Neural cell (in vitro differentiated cells): ENCODE results near the gene SLC26A4. TPM values are rescaled to one million over a fixed set of nuclear protein-coding genes. Genes with fewer than 3 reads are reported as not detected.

Source experiments
- H2AFZ ChIP-seq: fragments of 200-600, 300-800 bp; sonication (generic), shearing (Covaris generic); 2 replicates; pipeline ENCODE4 v1.6.0; 2014; ENCODE audit warnings: low read depth, mild to moderate bottlenecking, antibody characterized with exemption, low read length, moderate library complexity
- H3F3A ChIP-seq: fragments of 200-600 bp; shearing (Covaris generic); 2 replicates; pipeline ENCODE4 v1.6.1; 2016; ENCODE audit warnings: mild to moderate bottlenecking, moderate library complexity, mixed read lengths, antibody characterized with exemption, low read length; ENCODE audit not compliant: insufficient read depth, poor library complexity, severe bottlenecking
- H3K27ac ChIP-seq: fragments of 200-600, 300-800 bp; sonication (generic), shearing (Covaris generic); 2 replicates; pipeline ENCODE4 v1.5.1; 2014; ENCODE audit warnings: mild to moderate bottlenecking, low read length, moderate library complexity
- H3K27me3 ChIP-seq: fragments of 300-800, 200-600 bp; sonication (generic), shearing (Covaris generic); 2 replicates; pipeline ENCODE4 v1.6.0; 2014; ENCODE audit warnings: mild to moderate bottlenecking, low read depth, low read length, moderate library complexity; ENCODE audit not compliant: insufficient read depth
- H3K36me3 ChIP-seq: fragments of 300-800, 200-600 bp; sonication (generic), shearing (Covaris generic); 2 replicates; pipeline ENCODE4 v1.5.1; 2014; ENCODE audit warnings: mild to moderate bottlenecking, antibody characterized with exemption, low read length, moderate library complexity; ENCODE audit not compliant: insufficient read depth
- H3K4me2 ChIP-seq: fragments of 300-800, 200-600 bp; sonication (generic), shearing (Covaris generic); 2 replicates; pipeline ENCODE4 v1.6.0; 2014; ENCODE audit warnings: mild to moderate bottlenecking, low read length
- H3K4me3 ChIP-seq: fragments of 300-800, 200-600 bp; sonication (generic), shearing (Covaris generic); 2 replicates; pipeline ENCODE4 v1.5.1; 2014; ENCODE audit warnings: mild to moderate bottlenecking, low read length, moderate library complexity
- H3K79me2 ChIP-seq: fragments of 200-600 bp; shearing (Covaris generic); replicated peaks from 2 replicates; pipeline ENCODE4 v1.6.0; 2014; ENCODE audit warnings: mild to moderate bottlenecking, low read length, moderate library complexity; ENCODE audit not compliant: insufficient read depth
- H3K9ac ChIP-seq: fragments of 300-800, 200-600 bp; sonication (generic), shearing (Covaris generic); 2 replicates; pipeline ENCODE4 v1.6.1; 2016; ENCODE audit warnings: mild to moderate bottlenecking, low read length, mixed read lengths
- H3K9me2 ChIP-seq: fragments of 200-600 bp; shearing (Covaris generic); 2 replicates; pipeline ENCODE4 v1.6.1; 2016; ENCODE audit warnings: mild to moderate bottlenecking, low read length, mixed read lengths; ENCODE audit not compliant: insufficient read depth
- H3K9me3 ChIP-seq: fragments of 200-600, 300-800 bp; sonication (generic), shearing (Covaris generic); 2 replicates; pipeline ENCODE4 v1.6.1; 2016; ENCODE audit warnings: mild to moderate bottlenecking, mixed run types, low read length, moderate library complexity, mixed read lengths
- H4K20me1 ChIP-seq: fragments of 200-600 bp; shearing (Covaris generic); 2 replicates; pipeline ENCODE4 v1.6.1; 2016; ENCODE audit warnings: mild to moderate bottlenecking, mixed run types; ENCODE audit not compliant: insufficient read depth
- EP300 ChIP-seq: fragments of 450-650 bp; conservative IDR thresholded peaks from 2 replicates; pipeline ENCODE4 v1.6.1; 2014; ENCODE audit warnings: antibody characterized with exemption, mild to moderate bottlenecking, moderate library complexity; ENCODE audit not compliant: poor library complexity, severe bottlenecking
- EZH2 ChIP-seq: fragments of 200-600, 300-800 bp; shearing (Covaris generic), sonication (generic); IDR thresholded peaks from 2 replicates; pipeline ENCODE4 v1.6.1; 2014; ENCODE audit warnings: antibody characterized with exemption, low read length, borderline replicate concordance, mild to moderate bottlenecking; ENCODE audit not compliant: insufficient read depth, poor library complexity, severe bottlenecking
- MXI1 ChIP-seq: fragments of 450-650 bp; conservative IDR thresholded peaks from 2 replicates; pipeline ENCODE4 v1.6.1; 2014; ENCODE audit warnings: antibody characterized with exemption, mild to moderate bottlenecking; ENCODE audit not compliant: poor library complexity, severe bottlenecking
- POLR2AphosphoS5 ChIP-seq: IDR thresholded peaks from 2 replicates; pipeline ENCODE4 v1.6.1; 2012
- RAD21 ChIP-seq: fragments of 450-650 bp; conservative IDR thresholded peaks from 2 replicates; pipeline ENCODE4 v1.6.1; 2014; ENCODE audit warnings: antibody characterized with exemption, mild to moderate bottlenecking, moderate library complexity
- SMC3 ChIP-seq: fragments of 450-650 bp; conservative IDR thresholded peaks from 2 replicates; pipeline ENCODE4 v1.6.1; 2014; ENCODE audit warnings: antibody characterized with exemption, mild to moderate bottlenecking, moderate library complexity; ENCODE audit not compliant: poor library complexity
- TAF1 ChIP-seq: IDR thresholded peaks from 2 replicates; pipeline ENCODE4 v1.6.1; 2012; ENCODE audit warnings: low read depth
- polyA plus RNA-seq: library from polyadenylated mRNA; depleted of rRNA; stranded (reverse); fragments of >200 nt; gene quantifications from 2 replicates; pipeline ENCODE4 v1.2.3, GENCODE V29; 2014
- TF ChIP-seq, protein P1 (sequence below): fragments of 450-650 bp; IDR thresholded peaks from 2 replicates; pipeline ENCODE4 v1.5.1; 2014; ENCODE audit warnings: antibody characterized with exemption, mild to moderate bottlenecking, moderate library complexity; ENCODE audit not compliant: poor library complexity, severe bottlenecking
- TF ChIP-seq, protein P2 (sequence below): IDR thresholded peaks from 2 replicates; pipeline ENCODE4 v1.6.1; 2012; ENCODE audit warnings: borderline replicate concordance

Gene SLC26A4
- polyA plus RNA-seq, 1 donor from 2014 or later = not detected

- no peaks in the 10 kb centered on the region for H3K9me2 ChIP-seq
- H2AFZ ChIP-seq = no peak overlapping the region
- no peaks in the 10 kb centered on the region for H3K36me3 ChIP-seq
- no peaks in the 10 kb centered on the region for H4K20me1 ChIP-seq
- no peak overlapping the region for H3K4me2 ChIP-seq
- H3K27ac ChIP-seq = no peak overlapping the region
- no peaks in the 10 kb centered on the region for H3K27me3 ChIP-seq
- no peak overlapping the region for H3K4me3 ChIP-seq
- no peaks in the 10 kb centered on the region for H3K79me2 ChIP-seq
- H3K9me3 ChIP-seq = no peaks in the 10 kb centered on the region
- TF ChIP-seq EP300 = no peak
- no peak for TF ChIP-seq MXI1
- no peak for TF ChIP-seq RAD21
- TF ChIP-seq EZH2 = no peak
- H3K9ac ChIP-seq = no peak overlapping the region
- H3F3A ChIP-seq = no peaks in the 10 kb centered on the region
These were observed 35.8 kb downstream of the SLC26A4 start for GRCh38 chr7:107696330-107696946.

DNA sequence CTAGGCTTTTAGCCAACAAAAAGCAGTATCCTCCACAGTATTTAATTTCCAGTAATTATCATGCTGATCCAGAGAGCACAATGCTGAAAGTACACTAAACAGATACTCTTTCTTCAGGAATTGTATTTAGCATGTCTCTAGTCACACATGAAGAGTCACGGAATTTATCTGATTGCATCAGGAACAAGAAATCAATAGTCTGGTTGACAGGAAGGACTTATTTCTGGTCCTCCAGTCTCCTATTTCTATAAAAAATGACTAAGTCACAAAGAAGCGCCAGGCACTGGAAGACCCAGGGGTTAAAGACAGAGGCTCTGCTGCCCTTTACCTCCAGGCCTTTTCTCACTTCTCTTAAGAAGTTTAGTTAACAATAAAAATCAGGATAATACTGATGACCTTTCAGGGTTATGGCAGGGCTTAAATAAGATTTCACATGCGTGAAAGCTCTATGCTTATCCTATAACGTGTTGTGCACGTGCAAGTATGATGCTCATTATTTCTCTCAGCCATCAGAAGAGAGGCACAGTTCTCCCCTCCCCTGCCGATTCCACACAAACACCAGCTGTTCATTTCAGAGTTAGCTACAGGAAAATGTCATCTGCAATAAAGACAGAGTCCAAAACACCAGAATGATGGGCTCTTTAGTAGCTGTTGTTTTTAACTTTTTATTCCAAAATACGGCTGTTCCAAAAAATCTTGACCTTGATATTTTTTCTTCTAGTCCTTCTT is 36.9 kb downstream of the SLC26A4 start:
- Histone ChIP-seq H3K27me3 (no peaks in the 10 kb centered on the region), H3K9ac (no peak overlapping the region)

More for the DNA sequence above, 36.9 kb downstream of the SLC26A4 start:
- no peaks in the 10 kb centered on the region for H3K36me3 ChIP-seq
- H3K4me3 ChIP-seq = no peak overlapping the region
- H4K20me1 ChIP-seq = no peaks in the 10 kb centered on the region
- H3K79me2 ChIP-seq = no peaks in the 10 kb centered on the region
- no peaks in the 10 kb centered on the region for H3K9me2 ChIP-seq
- no peak overlapping the region for H2AFZ ChIP-seq
- no peaks in the 10 kb centered on the region for H3K9me3 ChIP-seq
- H3K27ac ChIP-seq = no peak overlapping the region
- TF ChIP-seq POLR2AphosphoS5 (no peak), EZH2 (no peak), EP300 (no peak), TAF1 (no peak), MXI1 (no peak), RAD21 (no peak), SMC3 (no peak)
- TF ChIP-seq, protein P1, sequence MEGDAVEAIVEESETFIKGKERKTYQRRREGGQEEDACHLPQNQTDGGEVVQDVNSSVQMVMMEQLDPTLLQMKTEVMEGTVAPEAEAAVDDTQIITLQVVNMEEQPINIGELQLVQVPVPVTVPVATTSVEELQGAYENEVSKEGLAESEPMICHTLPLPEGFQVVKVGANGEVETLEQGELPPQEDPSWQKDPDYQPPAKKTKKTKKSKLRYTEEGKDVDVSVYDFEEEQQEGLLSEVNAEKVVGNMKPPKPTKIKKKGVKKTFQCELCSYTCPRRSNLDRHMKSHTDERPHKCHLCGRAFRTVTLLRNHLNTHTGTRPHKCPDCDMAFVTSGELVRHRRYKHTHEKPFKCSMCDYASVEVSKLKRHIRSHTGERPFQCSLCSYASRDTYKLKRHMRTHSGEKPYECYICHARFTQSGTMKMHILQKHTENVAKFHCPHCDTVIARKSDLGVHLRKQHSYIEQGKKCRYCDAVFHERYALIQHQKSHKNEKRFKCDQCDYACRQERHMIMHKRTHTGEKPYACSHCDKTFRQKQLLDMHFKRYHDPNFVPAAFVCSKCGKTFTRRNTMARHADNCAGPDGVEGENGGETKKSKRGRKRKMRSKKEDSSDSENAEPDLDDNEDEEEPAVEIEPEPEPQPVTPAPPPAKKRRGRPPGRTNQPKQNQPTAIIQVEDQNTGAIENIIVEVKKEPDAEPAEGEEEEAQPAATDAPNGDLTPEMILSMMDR = no peak
- TF ChIP-seq, protein P2, sequence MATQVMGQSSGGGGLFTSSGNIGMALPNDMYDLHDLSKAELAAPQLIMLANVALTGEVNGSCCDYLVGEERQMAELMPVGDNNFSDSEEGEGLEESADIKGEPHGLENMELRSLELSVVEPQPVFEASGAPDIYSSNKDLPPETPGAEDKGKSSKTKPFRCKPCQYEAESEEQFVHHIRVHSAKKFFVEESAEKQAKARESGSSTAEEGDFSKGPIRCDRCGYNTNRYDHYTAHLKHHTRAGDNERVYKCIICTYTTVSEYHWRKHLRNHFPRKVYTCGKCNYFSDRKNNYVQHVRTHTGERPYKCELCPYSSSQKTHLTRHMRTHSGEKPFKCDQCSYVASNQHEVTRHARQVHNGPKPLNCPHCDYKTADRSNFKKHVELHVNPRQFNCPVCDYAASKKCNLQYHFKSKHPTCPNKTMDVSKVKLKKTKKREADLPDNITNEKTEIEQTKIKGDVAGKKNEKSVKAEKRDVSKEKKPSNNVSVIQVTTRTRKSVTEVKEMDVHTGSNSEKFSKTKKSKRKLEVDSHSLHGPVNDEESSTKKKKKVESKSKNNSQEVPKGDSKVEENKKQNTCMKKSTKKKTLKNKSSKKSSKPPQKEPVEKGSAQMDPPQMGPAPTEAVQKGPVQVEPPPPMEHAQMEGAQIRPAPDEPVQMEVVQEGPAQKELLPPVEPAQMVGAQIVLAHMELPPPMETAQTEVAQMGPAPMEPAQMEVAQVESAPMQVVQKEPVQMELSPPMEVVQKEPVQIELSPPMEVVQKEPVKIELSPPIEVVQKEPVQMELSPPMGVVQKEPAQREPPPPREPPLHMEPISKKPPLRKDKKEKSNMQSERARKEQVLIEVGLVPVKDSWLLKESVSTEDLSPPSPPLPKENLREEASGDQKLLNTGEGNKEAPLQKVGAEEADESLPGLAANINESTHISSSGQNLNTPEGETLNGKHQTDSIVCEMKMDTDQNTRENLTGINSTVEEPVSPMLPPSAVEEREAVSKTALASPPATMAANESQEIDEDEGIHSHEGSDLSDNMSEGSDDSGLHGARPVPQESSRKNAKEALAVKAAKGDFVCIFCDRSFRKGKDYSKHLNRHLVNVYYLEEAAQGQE = no peak
- H3F3A ChIP-seq = no peaks in the 10 kb centered on the region
- H3K4me2 ChIP-seq = no peak overlapping the region
